WTC11 (cell line): ENCODE measurements around the gene LTA4H. TPM values are rescaled to one million over a fixed set of nuclear protein-coding genes. Genes with fewer than 3 reads are reported as not detected.

ENCODE experiments used
- ATAC-seq: fragments of 200-7000 bp; cut with Tn5 transposase; 2 replicates; pipeline ENCODE4 v1.10.0; 2021; ENCODE audit warnings: mild to moderate bottlenecking, moderate library complexity
- CTCF ChIA-PET: fragments of 300-600 bp; sonication (Branson Sonifier 250); formaldehyde crosslinking; loops from one replicate; lab custom pipeline; 2021; ENCODE audit warnings: antibody characterized with exemption; lab: Charles Lee
- POLR2A ChIA-PET: fragments of 350-600 bp; sonication (Branson Sonifier 250); formaldehyde crosslinking; loops from one replicate; lab custom pipeline; 2021; ENCODE audit warnings: antibody characterized with exemption; lab: Charles Lee
- DNase-seq: peaks from one replicate; pipeline ENCODE4 v3.0.0; 2021; ENCODE audit warnings: low spot score
- H3K27ac Mint-ChIP-seq: 2 replicates; pipeline ENCODE4 v1.8.0; 2021; ENCODE audit warnings: mixed read lengths
- H3K27me3 Mint-ChIP-seq: 2 replicates; pipeline ENCODE4 v1.8.0; 2021; ENCODE audit warnings: low read depth, mild to moderate bottlenecking, moderate library complexity, mixed read lengths
- H3K36me3 Mint-ChIP-seq: 2 replicates; pipeline ENCODE4 v1.8.0; 2021; ENCODE audit warnings: mixed read lengths
- H3K4me1 Mint-ChIP-seq: 2 replicates; pipeline ENCODE4 v1.8.0; 2022; ENCODE audit warnings: mixed read lengths
- H3K4me3 Mint-ChIP-seq: 2 replicates; pipeline ENCODE4 v1.8.0; 2021; ENCODE audit warnings: mild to moderate bottlenecking, moderate library complexity, mixed read lengths
- H3K9me3 Mint-ChIP-seq: 2 replicates; pipeline ENCODE4 v1.8.0; 2021; ENCODE audit warnings: mixed read lengths
- AFF4 ChIP-seq: sonication (generic); formaldehyde crosslinking; IDR thresholded peaks from 2 replicates; pipeline ENCODE4 v1.8.1; 2023; ENCODE audit warnings: mild to moderate bottlenecking, missing genetic modification reagents, borderline replicate concordance
- FOXJ3 ChIP-seq: sonication (generic); formaldehyde crosslinking; IDR thresholded peaks from 2 replicates; pipeline ENCODE4 v1.9.0; 2021; ENCODE audit warnings: missing genetic modification reagents, mild to moderate bottlenecking, borderline replicate concordance
- FOXK1 ChIP-seq: sonication (generic); formaldehyde crosslinking; IDR thresholded peaks from 2 replicates; pipeline ENCODE4 v1.8.0; 2022; ENCODE audit warnings: mild to moderate bottlenecking, moderate library complexity, missing genetic modification reagents
- FOXP1 ChIP-seq: sonication (generic); formaldehyde crosslinking; IDR thresholded peaks from 2 replicates; pipeline ENCODE4 v1.8.0; 2022; ENCODE audit warnings: missing genetic modification reagents, mild to moderate bottlenecking, moderate library complexity, borderline replicate concordance
- MAX ChIP-seq: sonication (generic); formaldehyde crosslinking; IDR thresholded peaks from 2 replicates; pipeline ENCODE4 v1.8.0; 2022; ENCODE audit warnings: mild to moderate bottlenecking, missing genetic modification reagents
- NR1H2 ChIP-seq: sonication (generic); formaldehyde crosslinking; IDR thresholded peaks from 2 replicates; pipeline ENCODE4 v1.9.0; 2021; ENCODE audit warnings: mild to moderate bottlenecking, moderate library complexity, missing genetic modification reagents
- RORB ChIP-seq: fragments of 250-450 bp; sonication (Bioruptor Pico); IDR thresholded peaks from 2 replicates; pipeline ENCODE4 v1.9.0; 2021; ENCODE audit warnings: mild to moderate bottlenecking
- SMAD3 ChIP-seq: sonication (generic); formaldehyde crosslinking; IDR thresholded peaks from 2 replicates; pipeline ENCODE4 v1.8.0; 2022; ENCODE audit warnings: missing genetic modification reagents, mild to moderate bottlenecking, borderline replicate concordance
- SOX15 ChIP-seq: fragments of 250-450 bp; sonication (Bioruptor Pico); IDR thresholded peaks from 2 replicates; pipeline ENCODE4 v1.9.0; 2021; ENCODE audit warnings: mild to moderate bottlenecking
- ZBTB43 ChIP-seq: sonication (generic); formaldehyde crosslinking; IDR thresholded peaks from 2 replicates; pipeline ENCODE4 v1.8.1; 2023; ENCODE audit warnings: mild to moderate bottlenecking, missing genetic modification reagents
- ZNF138 ChIP-seq: sonication (generic); formaldehyde crosslinking; conservative IDR thresholded peaks from 2 replicates; pipeline ENCODE4 v1.8.1; 2022; ENCODE audit warnings: mild to moderate bottlenecking, moderate library complexity, missing genetic modification reagents
- ZNF263 ChIP-seq: sonication (generic); formaldehyde crosslinking; IDR thresholded peaks from 2 replicates; pipeline ENCODE4 v1.8.1; 2022; ENCODE audit warnings: low read depth, mild to moderate bottlenecking, moderate library complexity, missing genetic modification reagents
- ZNF416 ChIP-seq: fragments of 250-450 bp; sonication (Bioruptor Pico); IDR thresholded peaks from 2 replicates; pipeline ENCODE4 v1.9.0; 2021; ENCODE audit warnings: mild to moderate bottlenecking, inconsistent platforms
- ZNF425 ChIP-seq: fragments of 250-450 bp; sonication (Bioruptor Pico); conservative IDR thresholded peaks from 2 replicates; pipeline ENCODE4 v1.9.0; 2021; ENCODE audit warnings: mild to moderate bottlenecking
- total RNA-seq: library from RNA; stranded (reverse); gene quantifications from 3 replicates; pipeline ENCODE4 v1.2.3, GENCODE V29; 2021
- TF ChIP-seq, protein P1 (sequence below): sonication (generic); formaldehyde crosslinking; IDR thresholded peaks from 2 replicates; pipeline ENCODE4 v1.8.0; 2022; ENCODE audit warnings: mild to moderate bottlenecking, missing genetic modification reagents
- TF ChIP-seq, protein P2 (sequence below): sonication (generic); formaldehyde crosslinking; IDR thresholded peaks from 2 replicates; pipeline ENCODE4 v1.8.0; 2023; ENCODE audit warnings: missing genetic modification reagents, mild to moderate bottlenecking, borderline replicate concordance

Gene LTA4H
- total RNA-seq, 1 experiment from 2014 or later, result 134 TPM

DNA sequence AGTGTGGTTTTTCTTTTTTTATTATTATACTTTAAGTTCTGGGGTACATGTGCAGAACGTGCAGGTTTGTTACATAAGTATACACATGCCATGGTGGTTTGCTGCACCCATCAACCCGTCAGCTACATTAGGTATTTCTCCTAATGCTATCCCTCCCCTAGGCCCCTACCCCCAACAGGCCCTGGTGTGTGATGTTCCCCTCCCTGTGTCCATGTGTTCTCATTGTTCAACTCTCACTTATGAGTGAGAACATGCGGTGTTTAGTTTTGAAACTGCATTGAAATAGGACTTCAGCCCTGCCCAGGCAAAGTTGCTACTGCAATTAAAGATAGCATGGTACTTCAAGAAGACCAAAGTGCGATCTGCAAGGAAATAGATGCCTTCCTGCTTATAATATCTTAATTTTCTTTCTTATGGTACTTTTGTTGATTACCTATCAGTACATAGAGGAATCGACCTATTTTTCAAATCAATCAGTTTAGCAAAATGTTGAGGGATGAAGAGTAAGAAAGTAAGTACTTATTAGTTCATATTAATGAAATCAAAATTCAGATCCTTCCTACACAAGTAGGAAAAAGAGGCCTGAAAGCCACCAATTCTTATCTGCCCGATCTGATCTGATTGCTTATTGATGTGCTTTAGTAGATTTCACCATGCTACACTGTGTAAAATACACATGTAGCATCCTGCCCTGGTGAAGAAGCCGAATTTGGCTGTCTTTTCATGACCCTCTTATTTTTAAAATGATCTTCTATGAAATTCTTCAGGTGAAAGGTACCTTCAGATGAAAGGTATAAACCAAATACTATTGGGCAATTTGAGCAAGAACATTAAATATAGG, 1.6 kb downstream of the LTA4H start:
- Mint-ChIP-seq H3K9me3 (no peaks in the 10 kb centered on the region), H3K36me3 (no peaks in the 10 kb centered on the region), H3K4me1 (peaks cover 6% of the 10 kb centered on the region), H3K4me3 (no peak overlapping the region), H3K27ac (no peak overlapping the region), H3K27me3 (no peaks in the 10 kb centered on the region)
- TF ChIP-seq ZBTB43 (CRISPR knock-in tag) (no peak), FOXP1 (CRISPR knock-in tag) (no peak), FOXJ3 (CRISPR knock-in tag) (no peak), RORB (CRISPR knock-in tag) (no peak), SMAD3 (CRISPR knock-in tag) (no peak), MAX (no peak), SOX15 (CRISPR knock-in tag) (no peak), FOXK1 (CRISPR knock-in tag) (no peak), ZNF416 (CRISPR knock-in tag) (no peak), NR1H2 (CRISPR knock-in tag) (no peak), ZNF138 (CRISPR knock-in tag) (no peak), AFF4 (CRISPR knock-in tag) (no peak), ZNF263 (CRISPR knock-in tag) (no peak), ZNF425 (CRISPR knock-in tag) (no peak)
- TF ChIP-seq, protein P1, sequence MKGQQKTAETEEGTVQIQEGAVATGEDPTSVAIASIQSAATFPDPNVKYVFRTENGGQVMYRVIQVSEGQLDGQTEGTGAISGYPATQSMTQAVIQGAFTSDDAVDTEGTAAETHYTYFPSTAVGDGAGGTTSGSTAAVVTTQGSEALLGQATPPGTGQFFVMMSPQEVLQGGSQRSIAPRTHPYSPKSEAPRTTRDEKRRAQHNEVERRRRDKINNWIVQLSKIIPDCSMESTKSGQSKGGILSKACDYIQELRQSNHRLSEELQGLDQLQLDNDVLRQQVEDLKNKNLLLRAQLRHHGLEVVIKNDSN (CRISPR knock-in tag), result no peak
- TF ChIP-seq, protein P2, sequence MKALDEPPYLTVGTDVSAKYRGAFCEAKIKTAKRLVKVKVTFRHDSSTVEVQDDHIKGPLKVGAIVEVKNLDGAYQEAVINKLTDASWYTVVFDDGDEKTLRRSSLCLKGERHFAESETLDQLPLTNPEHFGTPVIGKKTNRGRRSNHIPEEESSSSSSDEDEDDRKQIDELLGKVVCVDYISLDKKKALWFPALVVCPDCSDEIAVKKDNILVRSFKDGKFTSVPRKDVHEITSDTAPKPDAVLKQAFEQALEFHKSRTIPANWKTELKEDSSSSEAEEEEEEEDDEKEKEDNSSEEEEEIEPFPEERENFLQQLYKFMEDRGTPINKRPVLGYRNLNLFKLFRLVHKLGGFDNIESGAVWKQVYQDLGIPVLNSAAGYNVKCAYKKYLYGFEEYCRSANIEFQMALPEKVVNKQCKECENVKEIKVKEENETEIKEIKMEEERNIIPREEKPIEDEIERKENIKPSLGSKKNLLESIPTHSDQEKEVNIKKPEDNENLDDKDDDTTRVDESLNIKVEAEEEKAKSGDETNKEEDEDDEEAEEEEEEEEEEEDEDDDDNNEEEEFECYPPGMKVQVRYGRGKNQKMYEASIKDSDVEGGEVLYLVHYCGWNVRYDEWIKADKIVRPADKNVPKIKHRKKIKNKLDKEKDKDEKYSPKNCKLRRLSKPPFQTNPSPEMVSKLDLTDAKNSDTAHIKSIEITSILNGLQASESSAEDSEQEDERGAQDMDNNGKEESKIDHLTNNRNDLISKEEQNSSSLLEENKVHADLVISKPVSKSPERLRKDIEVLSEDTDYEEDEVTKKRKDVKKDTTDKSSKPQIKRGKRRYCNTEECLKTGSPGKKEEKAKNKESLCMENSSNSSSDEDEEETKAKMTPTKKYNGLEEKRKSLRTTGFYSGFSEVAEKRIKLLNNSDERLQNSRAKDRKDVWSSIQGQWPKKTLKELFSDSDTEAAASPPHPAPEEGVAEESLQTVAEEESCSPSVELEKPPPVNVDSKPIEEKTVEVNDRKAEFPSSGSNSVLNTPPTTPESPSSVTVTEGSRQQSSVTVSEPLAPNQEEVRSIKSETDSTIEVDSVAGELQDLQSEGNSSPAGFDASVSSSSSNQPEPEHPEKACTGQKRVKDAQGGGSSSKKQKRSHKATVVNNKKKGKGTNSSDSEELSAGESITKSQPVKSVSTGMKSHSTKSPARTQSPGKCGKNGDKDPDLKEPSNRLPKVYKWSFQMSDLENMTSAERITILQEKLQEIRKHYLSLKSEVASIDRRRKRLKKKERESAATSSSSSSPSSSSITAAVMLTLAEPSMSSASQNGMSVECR, result no peak
- DNase-seq (no peak), ATAC-seq (no peak)
- POLR2A ChIA-PET, result no interaction called here
- CTCF ChIA-PET, result no interaction called here
